Spinal cord (tissue), 10 donors: ENCODE data around the gene GDPD1. TPM values are rescaled to one million over a fixed set of nuclear protein-coding genes. Genes with fewer than 3 reads are reported as not detected.

Experiments used
- DNase-seq, 6 donors: peaks; one replicate each; pipeline versions ENCODE4 v3.0.0 to v3.0.0-alpha.2; 2013 to 2015; ENCODE audit warnings: low spot score in 6 of 6, low read depth in 4 of 6
- H3K27ac ChIP-seq: one replicate; pipeline ENCODE4 v1.5.1; 2013; ENCODE audit warnings: low read depth, low read length, control low read depth
- H3K27me3 ChIP-seq: one replicate; pipeline ENCODE4 v1.6.1; 2013; ENCODE audit warnings: low read length; ENCODE audit not compliant: control insufficient read depth, insufficient read depth
- H3K36me3 ChIP-seq: one replicate; pipeline ENCODE4 v1.6.1; 2013; ENCODE audit warnings: low read length; ENCODE audit not compliant: control insufficient read depth, insufficient read depth
- H3K4me1 ChIP-seq: one replicate; pipeline ENCODE4 v1.6.1; 2013; ENCODE audit warnings: low read length; ENCODE audit not compliant: control insufficient read depth, insufficient read depth
- H3K4me3 ChIP-seq: one replicate; pipeline ENCODE4 v1.5.1; 2013; ENCODE audit warnings: low read depth, low read length, control low read depth
- H3K9me3 ChIP-seq: one replicate; pipeline ENCODE4 v1.6.1; 2013; ENCODE audit warnings: low read length; ENCODE audit not compliant: control insufficient read depth, insufficient read depth
- WGBS: methylation state at CpG from one replicate; pipeline ENCODE4 v1.1.5; 2013; ENCODE audit warnings: missing lambda C conversion rate; ENCODE audit not compliant: insufficient coverage; 5-methylcytosine and 5-hydroxymethylcytosine counted together
- polyA plus RNA-seq, 2 donors: library from polyadenylated mRNA; unstranded; fragments of 120-200 nt; gene quantifications; one replicate each; pipeline ENCODE4 v1.2.1, GENCODE V29; 2013; ENCODE audit not compliant: insufficient read length in 2 of 2
- total RNA-seq, 2 donors: library from RNA; depleted of rRNA in 1 of 2; stranded (reverse); fragments of 120-200 nt in 1 of 2; fragments of >200 nt in 1 of 2; gene quantifications; one replicate each; pipeline versions ENCODE4 v1.2.3 to v1.2.4, GENCODE V29; 2013 to 2014
- donor health status: healthy.

The GDPD1 gene
- total and polyA plus RNA-seq, 4 donors = 14.9 to 63.3 (median 50.7) TPM

GRCh38 chr17:59230764-59231163 is 10.5 kb downstream of the GDPD1 start:
- Histone ChIP-seq H3K27ac (no peak overlapping the region), H3K36me3 (no peaks in the 10 kb centered on the region), H3K4me3 (no peak overlapping the region), H3K4me1 (peaks cover 6% of the 10 kb centered on the region), H3K9me3 (no peaks in the 10 kb centered on the region), H3K27me3 (no peaks in the 10 kb centered on the region)
- DNase-seq = peak in 1 of 6 donors; percentile 8
- 83% methylated on average over 3 of the region's 3 CpGs for WGBS

DNA sequence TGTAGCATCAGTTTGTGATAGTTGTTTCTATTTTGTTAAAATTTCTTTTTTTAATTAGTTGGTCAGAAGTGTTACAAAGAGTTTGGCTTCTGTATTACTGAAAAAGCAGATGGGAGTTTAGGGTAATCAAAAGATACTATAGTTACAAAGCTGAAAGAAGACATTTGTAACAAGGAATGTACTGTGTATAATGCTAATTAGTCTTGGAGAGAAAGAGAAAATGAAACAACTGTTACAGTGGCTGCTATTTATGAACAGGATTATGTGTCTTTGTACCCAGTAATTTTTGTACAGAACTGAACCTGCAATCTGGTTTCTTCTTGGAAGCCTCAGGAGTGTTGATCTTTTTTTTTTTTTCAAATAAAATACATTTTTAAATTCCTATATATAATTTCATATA is 14.3 kb downstream of the GDPD1 start:
- no peak overlapping the region for H3K4me3 ChIP-seq
- H3K9me3 ChIP-seq = no peaks in the 10 kb centered on the region
- H3K4me1 ChIP-seq = peaks cover 6% of the 10 kb centered on the region
- peaks cover 5% of the 10 kb centered on the region for H3K36me3 ChIP-seq
- peak in 2 of 6 donors; percentile 43 to 60 for DNase-seq
- peak overlapping the region; percentile 57 for H3K27ac ChIP-seq
- H3K27me3 ChIP-seq = no peaks in the 10 kb centered on the region

GRCh38 chr17:59238906-59239305 is 18.6 kb downstream of the GDPD1 start:
- H3K27ac ChIP-seq = no peak overlapping the region
- no peaks in the 10 kb centered on the region for H3K9me3 ChIP-seq
- no peak for DNase-seq
- no peaks in the 10 kb centered on the region for H3K27me3 ChIP-seq
- WGBS = 55% methylated on average over 2 of the region's 2 CpGs
- H3K36me3 ChIP-seq = peaks cover 7% of the 10 kb centered on the region
- peaks cover 6% of the 10 kb centered on the region for H3K4me1 ChIP-seq
- H3K4me3 ChIP-seq = no peak overlapping the region

GRCh38 chr17:59244081-59244480 is 23.8 kb downstream of the GDPD1 start:
- peaks cover 14% of the 10 kb centered on the region for H3K36me3 ChIP-seq
- H3K9me3 ChIP-seq = no peaks in the 10 kb centered on the region
- H3K4me1 ChIP-seq = no peaks in the 10 kb centered on the region
- DNase-seq = no peak
- H3K27ac ChIP-seq = no peak overlapping the region
- no peak overlapping the region for H3K4me3 ChIP-seq
- 67% methylated on average over 1 of the region's 6 CpGs for WGBS
- H3K27me3 ChIP-seq = no peaks in the 10 kb centered on the region

DNA sequence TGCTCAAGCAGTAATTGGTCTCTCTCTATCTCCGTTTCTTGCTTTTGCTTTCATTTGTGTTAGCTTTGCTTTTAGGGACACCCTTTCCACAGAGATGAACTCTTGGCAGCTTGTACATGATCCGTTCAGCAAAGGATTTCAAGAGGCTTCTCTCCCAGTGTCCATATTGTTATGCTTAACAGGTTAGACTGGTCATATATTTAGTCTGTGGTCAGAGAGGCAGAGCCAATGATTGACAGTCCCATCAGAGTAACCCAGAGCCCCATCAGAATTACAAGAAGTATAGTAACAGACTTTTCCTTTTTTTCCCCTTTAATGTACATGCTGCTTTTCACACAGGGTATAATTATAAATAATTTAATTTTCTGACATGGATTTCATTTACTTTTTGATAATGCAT is 34.4 kb downstream of the GDPD1 start:
- DNase-seq = no peak
- no peaks in the 10 kb centered on the region for H3K27me3 ChIP-seq
- no peaks in the 10 kb centered on the region for H3K4me1 ChIP-seq
- no peak overlapping the region for H3K27ac ChIP-seq
- H3K4me3 ChIP-seq = no peak overlapping the region
- H3K36me3 ChIP-seq = peaks cover 32% of the 10 kb centered on the region
- no peaks in the 10 kb centered on the region for H3K9me3 ChIP-seq
- WGBS = no CpG with 5 or more reads among the region's 2 CpGs

- Histone ChIP-seq H3K27ac (no peak overlapping the region), H3K9me3 (no peaks in the 10 kb centered on the region), H3K36me3 (peaks cover 28% of the 10 kb centered on the region), H3K4me3 (no peak overlapping the region), H3K4me1 (no peaks in the 10 kb centered on the region), H3K27me3 (no peaks in the 10 kb centered on the region)
- DNase-seq = no peak
- no CpG with 5 or more reads among the region's 2 CpGs for WGBS
These were observed 36.8 kb downstream of the GDPD1 start for GRCh38 chr17:59257101-59257500.

DNA sequence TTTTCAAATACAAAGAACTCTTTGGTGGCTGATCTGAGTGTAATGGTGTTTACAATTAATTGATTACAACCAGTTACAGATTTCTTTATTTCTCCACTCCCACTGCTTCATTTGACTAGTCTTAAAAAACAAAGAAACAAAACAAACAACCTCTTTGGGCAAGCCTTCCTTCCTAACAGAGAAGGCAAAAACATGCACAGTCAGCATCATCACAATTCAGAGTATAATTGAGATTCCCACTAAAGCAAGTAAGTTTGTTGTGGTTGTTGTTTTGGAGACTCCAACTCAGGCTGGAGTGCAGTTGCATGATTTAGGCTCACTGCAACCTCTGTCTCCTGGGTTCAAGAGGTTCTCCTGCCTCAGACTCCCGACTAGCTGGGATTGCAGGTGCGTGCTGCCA is 40.4 kb downstream of the GDPD1 start:
- Histone ChIP-seq H3K4me1 (no peaks in the 10 kb centered on the region), H3K4me3 (no peak overlapping the region), H3K36me3 (peaks cover 35% of the 10 kb centered on the region), H3K9me3 (no peaks in the 10 kb centered on the region), H3K27ac (no peak overlapping the region), H3K27me3 (no peaks in the 10 kb centered on the region)
- WGBS = 80% methylated on average over 1 of the region's 2 CpGs
- no peak for DNase-seq

DNA sequence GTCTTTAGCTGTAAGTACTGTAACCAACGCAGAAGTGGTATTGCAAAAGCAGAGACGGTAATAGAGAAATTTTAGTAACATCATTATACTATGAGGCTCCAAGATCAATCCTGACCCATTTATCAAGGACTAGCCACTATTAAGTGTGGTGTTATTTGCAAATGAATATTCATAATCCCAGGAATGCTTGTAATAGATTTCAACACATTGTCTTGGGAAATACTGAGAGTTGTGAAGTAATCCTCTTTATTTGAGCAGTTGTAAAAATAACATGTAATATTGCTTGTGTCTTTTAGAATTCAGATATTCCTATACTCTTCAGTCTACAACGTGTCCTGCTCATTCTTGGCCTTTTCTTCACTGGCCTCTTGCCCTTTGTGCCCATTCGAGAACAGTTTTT is 46.4 kb downstream of the GDPD1 start:
- Histone ChIP-seq H3K36me3 (peaks cover 38% of the 10 kb centered on the region), H3K4me1 (no peaks in the 10 kb centered on the region), H3K4me3 (no peak overlapping the region), H3K27ac (no peak overlapping the region), H3K9me3 (no peaks in the 10 kb centered on the region), H3K27me3 (no peaks in the 10 kb centered on the region)
- WGBS = no CpG with 5 or more reads among the region's 4 CpGs
- no peak for DNase-seq

GRCh38 chr17:59267776-59268175 is 47.5 kb downstream of the GDPD1 start:
- Histone ChIP-seq H3K27me3 (no peaks in the 10 kb centered on the region), H3K4me3 (no peak overlapping the region), H3K4me1 (no peaks in the 10 kb centered on the region), H3K9me3 (no peaks in the 10 kb centered on the region), H3K36me3 (peaks cover 36% of the 10 kb centered on the region), H3K27ac (no peak overlapping the region)
- no CpG with 5 or more reads among the region's 5 CpGs for WGBS
- no peak for DNase-seq

GRCh38 chr17:59275618-59276017 is 55.3 kb downstream of the GDPD1 start:
- DNase-seq = no peak
- Histone ChIP-seq H3K27me3 (no peaks in the 10 kb centered on the region), H3K9me3 (no peaks in the 10 kb centered on the region), H3K27ac (no peak overlapping the region), H3K36me3 (peaks cover 23% of the 10 kb centered on the region), H3K4me1 (no peaks in the 10 kb centered on the region), H3K4me3 (no peak overlapping the region)
- WGBS = no CpG with 5 or more reads among the region's 1 CpG
